SJSA1 (cell line): ENCODE data around the gene MYB. TPM values are rescaled to one million over a fixed set of nuclear protein-coding genes. Genes with fewer than 3 reads are reported as not detected.

Source experiments
- DNase-seq, 2 experiments: peaks; one replicate each; pipeline ENCODE4 v3.0.0-alpha.2; 2015 to 2020; ENCODE audit warnings: low spot score in 2 of 2, low read depth in 1 of 2
- H3K27ac ChIP-seq: fragments of 250-450 bp; sonication (Bioruptor Pico); 2 replicates; pipeline ENCODE4 v1.5.1; 2020; ENCODE audit warnings: mild to moderate bottlenecking, moderate library complexity
- H3K27me3 ChIP-seq: fragments of 250-450 bp; sonication (Bioruptor Pico); replicated peaks from 2 replicates; pipeline ENCODE4 v1.5.1; 2020; ENCODE audit warnings: mild to moderate bottlenecking, moderate library complexity
- H3K36me3 ChIP-seq: fragments of 250-450 bp; sonication (Bioruptor Pico); 2 replicates; pipeline ENCODE4 v1.5.1; 2020; ENCODE audit warnings: mild to moderate bottlenecking
- H3K4me1 ChIP-seq: fragments of 250-450 bp; sonication (Bioruptor Pico); replicated peaks from 2 replicates; pipeline ENCODE4 v1.6.1; 2021; ENCODE audit warnings: mild to moderate bottlenecking
- H3K4me3 ChIP-seq: fragments of 250-450 bp; sonication (Bioruptor Pico); 2 replicates; pipeline ENCODE4 v1.5.1; 2020; ENCODE audit warnings: mild to moderate bottlenecking
- H3K9me3 ChIP-seq: fragments of 250-450 bp; sonication (Bioruptor Pico); replicated peaks from 2 replicates; pipeline ENCODE4 v1.5.1; 2020; ENCODE audit warnings: mild to moderate bottlenecking
- total RNA-seq: library from RNA; depleted of rRNA; stranded (reverse); fragments of >200 nt; shearing (Covaris generic); gene quantifications from 2 replicates; pipeline ENCODE4 v1.2.3, GENCODE V29; 2014

Gene MYB
- total RNA-seq, 1 experiment from 2014 or later, result 0.16 TPM

DNA sequence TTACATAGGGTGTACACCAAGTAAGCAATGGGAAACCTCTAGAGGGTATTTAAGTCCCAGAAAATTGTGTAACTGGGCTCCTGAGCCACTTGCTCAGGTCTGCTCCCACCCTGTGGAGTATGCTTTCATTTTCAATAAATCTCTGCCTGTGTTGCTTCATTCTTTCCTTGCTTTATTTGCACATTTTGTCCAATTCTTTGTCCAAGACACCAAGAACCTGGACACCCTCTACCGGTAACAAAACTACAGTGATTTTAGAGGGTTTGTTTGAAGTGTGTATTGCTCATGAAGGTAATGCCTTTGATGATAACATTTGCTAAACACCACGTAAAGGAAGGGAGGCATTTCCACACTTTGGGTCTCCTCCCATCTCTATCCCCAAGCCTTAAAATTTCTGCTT is 46.2 kb downstream of the MYB start:
- no peaks in the 10 kb centered on the region for H3K4me1 ChIP-seq
- H3K27ac ChIP-seq, result no peak overlapping the region
- no peak overlapping the region for H3K4me3 ChIP-seq
- H3K36me3 ChIP-seq, result no peaks in the 10 kb centered on the region
- H3K9me3 ChIP-seq, result no peaks in the 10 kb centered on the region
- no peak for DNase-seq
- no peaks in the 10 kb centered on the region for H3K27me3 ChIP-seq

DNA sequence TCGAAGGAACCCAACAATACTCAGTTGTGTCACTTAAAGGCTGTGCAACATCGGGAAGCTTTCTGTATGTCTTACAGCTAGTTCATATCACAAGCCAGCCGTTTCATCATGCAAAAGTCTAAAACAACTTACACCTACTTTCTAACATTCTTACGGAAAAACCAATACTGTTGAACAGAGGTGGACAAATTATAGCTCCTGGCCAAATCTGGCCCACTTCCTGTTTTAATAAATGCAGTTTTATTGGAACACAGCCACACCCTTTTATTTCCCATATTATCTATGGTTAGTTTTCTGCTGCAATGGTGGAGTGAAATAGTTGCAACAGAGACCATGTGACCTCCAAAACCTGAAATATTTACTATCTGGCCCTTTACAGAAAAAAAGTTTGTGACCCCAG is 46.6 kb downstream of the MYB start:
- Histone ChIP-seq H3K27ac (no peak overlapping the region), H3K4me1 (no peaks in the 10 kb centered on the region), H3K27me3 (no peaks in the 10 kb centered on the region), H3K9me3 (no peaks in the 10 kb centered on the region), H3K4me3 (no peak overlapping the region), H3K36me3 (no peaks in the 10 kb centered on the region)
- no peak for DNase-seq

DNA sequence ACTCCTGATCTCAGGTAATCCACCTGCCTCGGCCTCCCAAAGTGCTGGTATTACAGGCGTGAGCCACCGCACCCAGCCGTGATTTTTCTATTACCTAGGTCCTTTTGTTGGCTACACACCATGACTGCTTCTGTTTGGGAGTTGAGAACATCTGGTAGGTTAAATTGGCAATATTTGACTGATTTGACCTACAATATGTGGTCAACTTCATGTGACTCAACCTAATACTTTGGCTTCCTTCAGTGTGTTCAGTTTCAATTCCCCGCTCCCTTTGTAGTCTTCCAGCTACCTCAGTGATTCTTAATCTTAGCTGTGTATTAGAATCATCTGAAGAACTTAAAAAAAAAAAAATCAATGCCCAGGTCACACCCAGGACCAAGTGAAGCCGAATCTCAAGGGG is 47.4 kb downstream of the MYB start:
- Histone ChIP-seq H3K27ac (no peak overlapping the region), H3K36me3 (no peaks in the 10 kb centered on the region), H3K4me3 (no peak overlapping the region), H3K4me1 (no peaks in the 10 kb centered on the region), H3K9me3 (no peaks in the 10 kb centered on the region), H3K27me3 (no peaks in the 10 kb centered on the region)
- no peak for DNase-seq

DNA sequence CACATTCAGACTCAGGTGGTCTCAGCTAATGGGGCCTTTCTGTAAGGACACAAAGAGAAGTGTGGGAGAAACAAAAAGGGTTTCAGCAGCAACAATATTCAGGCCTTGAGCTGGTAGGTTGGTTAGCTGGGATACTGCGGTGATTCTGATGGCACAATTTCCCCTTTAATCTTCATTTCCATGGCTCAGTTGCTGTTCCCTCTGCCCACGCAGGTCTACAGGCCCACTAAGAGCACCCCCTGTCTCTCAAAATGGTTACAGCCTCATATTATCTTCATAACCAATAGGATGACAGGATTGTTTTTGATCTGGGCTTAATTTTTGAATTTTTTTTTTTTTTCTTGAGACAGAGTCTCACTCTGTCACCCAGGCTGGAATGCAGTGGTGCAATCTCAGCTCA is 48.9 kb downstream of the MYB start:
- Histone ChIP-seq H3K9me3 (no peaks in the 10 kb centered on the region), H3K27ac (no peak overlapping the region), H3K36me3 (no peaks in the 10 kb centered on the region), H3K4me1 (no peaks in the 10 kb centered on the region), H3K4me3 (no peak overlapping the region), H3K27me3 (no peaks in the 10 kb centered on the region; the same call in 1 of the 2 replicates)
- DNase-seq, result no peak

DNA sequence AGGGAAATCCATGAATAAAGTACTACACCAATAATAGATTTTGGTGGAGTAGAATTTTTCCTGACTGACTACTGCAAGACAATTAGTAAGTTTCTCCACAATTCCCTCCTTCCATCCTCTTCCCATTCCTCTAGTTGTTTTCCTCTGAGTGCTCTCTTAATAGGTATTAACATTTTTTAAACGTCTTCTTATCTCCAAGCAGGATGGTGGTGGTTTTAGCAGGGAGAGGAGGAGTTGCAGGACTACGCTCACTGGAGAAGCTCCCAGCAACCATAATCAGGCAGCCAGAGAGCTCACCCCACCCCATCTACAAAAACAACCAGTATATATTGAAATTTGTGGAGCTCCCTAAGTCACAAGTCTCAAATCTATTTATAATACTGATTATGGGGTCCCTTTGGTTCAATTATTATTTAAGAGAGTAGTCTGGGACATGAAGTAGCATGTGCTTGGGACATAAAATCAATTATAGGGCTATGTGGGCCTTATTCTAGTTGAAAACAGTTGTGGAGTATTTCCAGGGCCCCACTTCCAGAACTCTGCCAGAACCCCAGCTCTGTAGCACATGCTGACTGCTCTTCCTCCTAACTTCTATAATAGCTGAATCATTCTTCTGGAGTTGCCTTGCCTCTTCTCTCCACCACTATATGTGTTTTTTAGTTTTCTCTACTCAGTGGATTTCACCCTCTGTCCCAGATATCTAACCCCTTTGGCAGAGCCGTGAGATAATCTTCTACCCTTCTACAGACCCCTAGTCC is 49.8 kb downstream of the MYB start:
- Histone ChIP-seq H3K27me3 (no peaks in the 10 kb centered on the region; the same call in 1 of the 2 replicates), H3K4me3 (no peak overlapping the region), H3K9me3 (no peaks in the 10 kb centered on the region), H3K36me3 (no peaks in the 10 kb centered on the region), H3K27ac (no peak overlapping the region), H3K4me1 (no peaks in the 10 kb centered on the region)
- no peak for DNase-seq

DNA sequence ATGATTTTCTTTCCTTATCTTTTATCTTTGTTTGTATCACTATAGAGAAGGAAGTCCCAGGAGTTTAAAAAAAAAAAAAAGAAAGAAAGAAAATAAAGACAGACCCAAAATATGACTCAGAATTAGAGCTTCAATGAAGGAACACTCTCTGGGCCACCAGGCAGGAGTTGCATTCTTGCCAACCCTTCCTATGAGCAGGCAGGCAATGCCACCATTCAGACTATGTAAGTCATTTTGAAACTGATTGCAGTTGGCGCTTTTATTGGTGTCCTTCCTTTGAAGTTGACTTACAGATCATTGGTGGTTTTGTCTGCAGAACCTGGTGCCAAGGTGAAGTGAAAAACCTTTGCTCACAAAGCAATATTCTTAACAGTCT is 50.3 kb downstream of the MYB start:
- no peak overlapping the region for H3K27ac ChIP-seq
- DNase-seq, result no peak

DNA sequence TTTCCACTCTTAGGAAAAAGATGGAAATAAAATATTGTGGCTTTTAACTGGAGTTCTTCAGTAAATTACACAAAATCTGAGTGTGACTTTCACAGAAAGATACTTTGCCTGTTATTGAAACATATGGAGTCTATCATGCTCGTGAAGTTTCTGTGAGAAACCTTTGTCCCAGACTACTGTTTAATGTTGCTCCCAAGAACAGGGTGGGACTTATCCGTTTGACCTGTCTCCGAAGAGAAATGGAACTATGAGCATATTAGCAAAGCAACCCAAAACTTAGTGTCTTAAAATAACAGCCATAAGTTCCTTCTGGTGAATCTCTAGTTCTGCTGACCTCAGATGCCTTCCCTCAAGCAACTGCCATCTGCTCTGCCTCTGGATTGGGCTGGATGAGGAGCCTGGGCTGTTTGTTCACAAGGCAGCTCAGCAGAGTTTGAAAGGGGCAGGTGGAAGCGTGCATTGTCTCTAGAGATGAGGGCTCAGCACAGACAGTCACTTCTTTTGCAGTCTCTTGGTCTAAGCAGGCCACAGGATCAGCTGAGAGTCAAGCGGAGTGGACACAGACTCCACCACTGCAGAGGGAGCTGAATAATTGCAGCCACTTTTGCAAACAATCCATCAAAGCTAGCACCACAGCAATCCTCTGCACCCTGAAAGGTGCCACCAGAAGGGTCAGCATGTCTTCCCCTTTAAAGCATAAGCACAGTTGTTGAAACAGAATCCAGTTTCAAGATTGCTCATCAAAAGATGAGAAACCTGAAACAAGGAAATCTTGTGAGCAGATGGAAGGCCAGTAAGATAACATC is 52.8 kb downstream of the MYB start:
- Histone ChIP-seq H3K27ac (no peak overlapping the region), H3K27me3 (no peaks in the 10 kb centered on the region; the same call in 1 of the 2 replicates), H3K9me3 (no peaks in the 10 kb centered on the region), H3K4me3 (no peak overlapping the region), H3K4me1 (no peaks in the 10 kb centered on the region), H3K36me3 (no peaks in the 10 kb centered on the region)
- no peak for DNase-seq

More for the DNA sequence above, 50.3 kb downstream of the MYB start:
- no peaks in the 10 kb centered on the region; the same call in 1 of the 2 replicates for H3K27me3 ChIP-seq
- H3K4me1 ChIP-seq, result no peaks in the 10 kb centered on the region
- H3K4me3 ChIP-seq, result no peak overlapping the region
- no peaks in the 10 kb centered on the region for H3K36me3 ChIP-seq
- no peaks in the 10 kb centered on the region for H3K9me3 ChIP-seq

DNA sequence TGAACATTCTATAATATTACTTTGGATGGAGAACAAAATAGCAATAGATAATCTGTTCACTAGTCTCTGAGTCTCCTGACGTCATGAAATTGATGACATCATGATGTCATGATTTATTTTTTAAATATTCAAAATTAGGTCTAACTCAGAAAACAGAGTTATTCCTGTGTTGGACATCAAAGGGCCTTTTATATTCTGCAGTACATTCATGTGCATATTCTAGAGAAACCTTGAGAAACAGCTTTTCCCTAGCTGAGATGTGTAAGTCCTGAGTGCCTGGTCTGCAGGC is 53.3 kb downstream of the MYB start:
- no peak for DNase-seq
- Histone ChIP-seq H3K27me3 (no peaks in the 10 kb centered on the region; the same call in 1 of the 2 replicates), H3K36me3 (no peaks in the 10 kb centered on the region), H3K9me3 (no peaks in the 10 kb centered on the region), H3K4me3 (no peak overlapping the region), H3K27ac (no peak overlapping the region), H3K4me1 (no peaks in the 10 kb centered on the region)

DNA sequence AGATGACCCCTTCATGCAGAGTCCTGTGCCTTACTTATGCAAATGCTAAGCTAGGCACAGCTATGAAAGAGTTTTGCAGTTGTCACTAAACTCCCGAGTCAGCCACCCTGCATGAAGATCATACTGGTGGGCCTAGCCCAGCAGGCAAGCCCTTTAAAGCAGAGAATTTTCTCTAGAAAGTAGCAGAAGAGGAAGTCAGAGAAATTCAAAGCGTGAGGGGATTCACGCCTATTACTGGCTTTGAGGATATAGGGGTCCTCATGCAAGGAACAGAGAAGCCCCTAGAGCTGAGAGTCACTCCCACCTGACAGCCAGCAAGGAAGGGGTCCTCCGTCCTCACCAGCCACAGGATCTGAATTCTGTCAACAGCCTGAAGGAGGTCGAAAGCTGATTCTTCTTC is 54.6 kb downstream of the MYB start:
- H3K27ac ChIP-seq, result no peak overlapping the region
- H3K36me3 ChIP-seq, result no peaks in the 10 kb centered on the region
- H3K27me3 ChIP-seq, result no peaks in the 10 kb centered on the region; the same call in 1 of the 2 replicates
- H3K4me1 ChIP-seq, result no peaks in the 10 kb centered on the region
- no peak for DNase-seq
- H3K9me3 ChIP-seq, result no peaks in the 10 kb centered on the region
- H3K4me3 ChIP-seq, result no peak overlapping the region

DNA sequence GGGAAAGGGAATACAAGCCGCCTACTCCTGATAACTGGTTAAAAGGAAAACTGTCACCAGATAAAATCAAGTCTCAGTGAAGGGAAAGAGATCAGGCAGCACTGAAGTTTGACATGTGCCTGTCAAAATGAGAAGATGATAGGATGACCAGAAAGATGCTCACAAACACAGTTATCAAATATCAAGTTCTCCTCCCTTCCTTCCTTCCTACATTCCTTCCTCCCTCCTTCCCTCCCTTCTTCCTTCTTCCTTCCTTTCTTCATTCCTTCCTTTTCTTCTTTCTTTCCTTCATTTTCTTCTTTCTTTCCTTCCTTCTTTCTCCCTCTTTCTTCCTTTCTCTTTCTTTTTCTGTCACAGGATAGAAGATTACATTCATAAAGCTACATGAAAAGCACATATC is 55.2 kb downstream of the MYB start:
- no peak overlapping the region for H3K4me3 ChIP-seq
- no peaks in the 10 kb centered on the region for H3K36me3 ChIP-seq
- H3K9me3 ChIP-seq, result no peaks in the 10 kb centered on the region
- DNase-seq, result no peak
- H3K27ac ChIP-seq, result no peak overlapping the region
- H3K27me3 ChIP-seq, result no peaks in the 10 kb centered on the region; the same call in 1 of the 2 replicates
- no peaks in the 10 kb centered on the region for H3K4me1 ChIP-seq

DNA sequence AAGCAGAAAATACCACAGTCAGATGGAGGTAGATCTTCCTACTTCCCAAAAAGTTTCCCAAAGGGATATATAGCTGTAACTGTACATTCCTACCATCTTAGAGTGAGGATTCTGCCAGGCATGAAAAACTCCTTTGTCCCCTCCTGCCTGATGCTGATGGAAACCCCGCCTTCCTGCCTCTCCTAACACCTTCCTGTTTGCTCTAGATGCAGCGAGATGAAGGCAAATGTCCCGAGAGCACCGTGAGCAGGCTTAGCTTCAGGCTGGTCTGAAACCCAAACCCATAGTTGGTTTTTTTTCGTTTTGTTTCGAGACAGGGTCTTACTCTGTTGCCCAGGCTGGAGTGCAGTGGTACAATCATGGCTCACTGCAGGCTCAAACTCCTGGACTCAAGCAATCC is 55.6 kb downstream of the MYB start:
- Histone ChIP-seq H3K27me3 (no peaks in the 10 kb centered on the region; the same call in 1 of the 2 replicates), H3K9me3 (no peaks in the 10 kb centered on the region), H3K36me3 (no peaks in the 10 kb centered on the region), H3K4me3 (no peak overlapping the region), H3K4me1 (no peaks in the 10 kb centered on the region), H3K27ac (no peak overlapping the region)
- DNase-seq, result no peak

DNA sequence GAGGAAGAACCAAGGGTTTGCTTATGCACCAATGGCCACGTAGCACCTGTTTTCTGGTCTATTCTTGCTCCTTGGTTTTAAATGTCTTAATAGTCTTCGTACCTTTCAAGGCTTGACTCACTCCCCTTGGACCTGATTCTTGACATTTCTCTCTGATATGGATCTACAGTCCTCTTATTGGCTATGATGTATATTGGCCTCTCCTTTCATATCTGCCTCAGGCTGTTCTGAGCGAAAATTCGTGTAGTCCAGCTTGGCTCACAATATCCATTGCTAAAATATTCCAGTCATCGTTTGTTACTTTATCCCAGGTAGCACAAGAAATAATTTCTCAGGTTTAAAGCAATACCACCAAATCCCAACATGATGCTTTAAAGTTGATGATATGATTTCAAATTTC is 59.6 kb downstream of the MYB start:
- Histone ChIP-seq H3K27me3 (no peaks in the 10 kb centered on the region), H3K4me3 (no peak overlapping the region), H3K4me1 (no peaks in the 10 kb centered on the region), H3K27ac (no peak overlapping the region), H3K36me3 (no peaks in the 10 kb centered on the region), H3K9me3 (no peaks in the 10 kb centered on the region)
- DNase-seq, result no peak

DNA sequence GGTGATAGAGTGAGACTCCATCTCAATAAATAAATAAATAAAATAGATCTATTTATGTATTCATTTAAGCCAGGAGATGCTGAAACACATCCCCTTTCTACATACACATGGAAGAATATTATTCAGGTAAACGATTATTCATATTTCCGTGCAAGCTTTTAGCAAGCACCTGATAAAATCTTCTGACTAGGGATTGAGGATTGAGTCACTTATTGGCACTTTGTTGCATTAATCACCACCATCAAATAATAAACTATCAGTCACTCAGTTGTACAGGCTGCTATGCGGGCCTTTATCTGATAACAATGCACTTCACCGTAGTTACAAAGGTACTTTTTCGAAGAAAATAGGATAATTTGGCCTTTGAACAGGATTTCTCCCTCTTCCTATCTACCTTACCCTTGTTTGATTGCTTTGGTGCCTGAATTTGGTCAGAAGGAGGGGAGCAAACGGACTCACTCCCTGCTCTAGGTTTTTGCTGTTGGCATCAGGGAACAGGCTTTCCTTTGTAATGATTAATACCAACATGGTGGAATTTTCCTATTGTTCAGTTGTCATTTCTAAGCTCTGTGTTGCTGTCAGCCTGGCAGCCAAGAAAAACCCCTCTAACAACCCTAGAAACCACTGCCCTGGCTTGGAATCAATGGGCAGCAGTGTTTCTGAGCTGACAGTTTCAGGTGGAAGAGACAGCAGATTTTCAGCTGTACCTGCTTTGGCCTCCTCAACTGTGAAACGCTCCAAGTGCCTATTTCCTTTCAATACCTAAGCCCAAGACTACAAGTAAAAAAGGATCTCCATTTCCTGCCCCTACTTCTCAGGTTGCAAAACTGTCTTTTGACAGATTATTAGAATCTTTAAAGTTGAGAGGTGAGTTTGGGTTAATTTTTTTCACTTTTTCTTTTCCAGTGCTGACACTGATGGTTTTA is 63.0 kb downstream of the MYB start:
- H3K4me3 ChIP-seq, result no peak overlapping the region
- no peaks in the 10 kb centered on the region for H3K27me3 ChIP-seq
- H3K9me3 ChIP-seq, result no peaks in the 10 kb centered on the region
- H3K4me1 ChIP-seq, result no peaks in the 10 kb centered on the region
- DNase-seq, result no peak
- no peaks in the 10 kb centered on the region for H3K36me3 ChIP-seq
- H3K27ac ChIP-seq, result no peak overlapping the region

DNA sequence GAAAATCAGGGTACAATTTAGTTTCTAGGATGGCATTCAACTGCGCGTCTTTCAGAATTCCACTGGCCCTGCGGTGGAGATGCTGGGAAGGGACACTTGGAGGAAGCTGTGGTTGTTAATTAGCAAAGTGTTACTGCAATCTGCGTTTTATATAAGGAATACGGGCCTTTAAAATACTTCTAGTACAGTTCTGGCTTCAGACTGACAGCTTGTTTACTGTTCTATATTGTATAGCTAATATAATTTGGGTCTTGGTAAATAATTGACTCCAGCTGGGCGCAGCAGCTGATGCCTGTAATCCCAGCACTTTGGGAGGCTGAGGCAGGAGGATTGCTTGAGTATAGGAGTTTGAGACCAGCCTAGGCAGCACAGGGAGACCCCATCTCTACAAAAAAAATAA is 63.7 kb downstream of the MYB start:
- no peaks in the 10 kb centered on the region for H3K4me1 ChIP-seq
- H3K4me3 ChIP-seq, result no peak overlapping the region
- H3K27me3 ChIP-seq, result no peaks in the 10 kb centered on the region
- H3K9me3 ChIP-seq, result no peaks in the 10 kb centered on the region
- H3K36me3 ChIP-seq, result no peaks in the 10 kb centered on the region
- DNase-seq, result no peak
- no peak overlapping the region for H3K27ac ChIP-seq
